Measurements from ENCODE around the gene TMEM131L.
"Not testable (repeated sequence)": the region's sequence is repeated elsewhere in the genome, so short reads cannot be mapped to it uniquely, and the experiment has no call there.

The TMEM131L gene

DNA sequence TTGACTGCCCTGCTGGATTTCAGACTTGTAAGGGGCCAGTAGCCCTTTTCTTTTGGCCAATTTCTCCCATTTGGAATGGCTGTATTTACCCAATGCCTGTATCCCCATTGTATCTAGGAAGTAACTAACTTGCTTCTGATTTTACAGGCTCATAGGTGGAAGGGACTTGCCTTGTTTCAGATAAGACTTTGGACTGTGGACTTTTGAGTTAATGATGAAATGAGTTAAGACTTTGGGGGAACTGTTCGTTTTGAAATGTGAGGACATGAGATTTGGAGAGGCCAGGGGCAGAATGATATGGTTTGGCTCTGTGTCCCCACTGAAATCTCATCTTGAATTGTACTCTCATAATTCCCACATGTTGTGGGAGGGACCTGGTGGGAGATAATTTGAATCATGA lies 200.3 kb downstream of the TMEM131L start:
- not testable (repeated sequence) for DNase-seq

DNA sequence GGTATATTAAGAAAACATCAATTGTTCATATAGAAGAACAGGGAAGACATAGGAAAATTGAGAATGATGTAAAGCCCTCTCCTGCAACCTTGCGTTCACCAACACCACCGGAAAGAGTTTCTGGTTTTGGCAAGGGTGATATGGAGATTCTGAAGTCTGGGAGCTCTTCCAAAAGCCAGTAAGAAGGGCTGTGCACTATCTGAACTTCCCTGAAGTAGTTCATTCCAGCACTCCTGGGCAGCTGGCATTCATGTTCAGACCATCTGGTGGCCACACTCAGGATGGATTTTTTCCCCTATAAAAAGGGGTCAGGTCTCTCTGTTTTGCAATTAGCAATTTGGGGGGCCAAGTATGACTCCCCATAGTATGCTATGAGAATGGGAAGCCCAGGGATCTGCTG lies 202.5 kb downstream of the TMEM131L start:
- no peak for DNase-seq

DNA sequence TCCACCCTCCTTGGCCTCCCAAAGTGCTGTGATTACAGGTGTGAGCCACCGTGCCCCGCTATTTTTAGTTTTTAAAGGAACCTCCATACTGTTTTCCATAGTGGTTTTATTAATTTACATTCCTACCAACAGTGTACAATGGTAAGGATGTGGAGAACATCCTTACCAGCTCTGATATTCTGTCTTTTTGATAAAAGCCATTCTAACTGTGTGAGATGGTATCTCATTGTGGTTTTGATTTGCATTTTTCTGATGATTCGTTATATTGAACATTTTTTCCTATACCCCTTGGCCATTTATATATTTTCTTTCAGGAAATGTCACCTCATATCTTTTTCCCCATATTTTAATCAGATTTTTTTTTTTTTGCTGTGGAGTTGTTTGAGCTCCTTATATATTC lies 203.7 kb downstream of the TMEM131L start:
- no peak for DNase-seq

DNA sequence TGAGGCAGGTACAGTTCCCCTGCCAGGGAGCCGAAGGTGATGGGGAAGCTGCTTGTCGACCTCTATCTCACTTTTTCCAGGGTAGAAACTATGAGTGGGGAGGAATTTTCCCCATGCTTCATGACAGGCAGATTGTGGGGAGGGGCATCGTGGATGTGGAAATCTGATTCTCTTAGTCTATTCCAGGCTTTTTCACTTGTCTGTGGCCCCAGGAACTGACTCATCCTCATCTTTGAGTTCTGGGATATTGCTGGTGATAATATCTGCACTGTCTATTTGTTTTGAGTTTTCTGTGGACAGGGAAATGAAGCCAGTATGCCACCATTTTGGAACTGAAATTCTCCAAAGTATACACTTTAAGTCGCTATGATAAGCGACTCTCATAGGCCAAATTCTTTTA lies 210.3 kb downstream of the TMEM131L start:
- DNase-seq = peak; percentile 66 to 76 (median 73)

DNA sequence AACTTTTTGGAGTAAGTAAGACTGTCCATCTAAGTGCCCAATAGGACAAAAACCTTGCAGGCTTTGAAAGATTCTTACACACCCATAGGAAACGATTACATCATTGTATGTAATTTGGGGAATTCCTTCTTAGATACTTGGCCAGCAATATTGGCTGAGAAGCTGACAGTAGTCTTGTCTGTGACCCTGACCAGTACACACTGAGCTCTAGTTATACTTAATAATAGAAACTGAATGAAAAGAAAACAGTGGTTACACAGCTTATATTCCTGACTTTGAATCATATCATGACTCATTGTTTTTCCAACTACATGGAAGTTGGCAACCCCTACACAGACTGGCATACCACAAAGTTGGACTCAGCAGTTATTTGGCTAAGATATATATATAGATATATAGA lies 210.8 kb downstream of the TMEM131L start:
- peak; percentile 84 to 98 (median 95) for DNase-seq

DNA sequence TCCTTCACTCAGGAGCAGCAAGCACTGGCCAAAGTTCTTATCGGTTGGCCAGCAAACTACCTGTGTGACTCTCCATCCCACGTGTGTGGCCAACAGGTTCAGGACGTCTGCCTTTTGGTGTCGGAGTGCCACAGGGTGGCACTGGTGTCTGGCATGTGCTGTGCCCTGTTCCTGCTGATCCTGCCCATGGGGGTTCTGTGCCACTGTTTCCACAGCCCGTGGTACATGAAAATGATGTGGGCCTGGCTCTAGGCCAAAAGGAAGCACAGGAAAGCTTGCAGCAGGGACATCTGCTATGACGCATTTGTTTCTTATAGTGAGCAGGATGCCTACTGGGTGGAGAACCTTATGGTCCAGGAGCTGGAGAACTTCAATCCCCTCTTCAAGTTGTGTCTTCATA lies 213.3 kb downstream of the TMEM131L start:
- DNase-seq = peak; percentile 45 to 62 (median 55)

DNA sequence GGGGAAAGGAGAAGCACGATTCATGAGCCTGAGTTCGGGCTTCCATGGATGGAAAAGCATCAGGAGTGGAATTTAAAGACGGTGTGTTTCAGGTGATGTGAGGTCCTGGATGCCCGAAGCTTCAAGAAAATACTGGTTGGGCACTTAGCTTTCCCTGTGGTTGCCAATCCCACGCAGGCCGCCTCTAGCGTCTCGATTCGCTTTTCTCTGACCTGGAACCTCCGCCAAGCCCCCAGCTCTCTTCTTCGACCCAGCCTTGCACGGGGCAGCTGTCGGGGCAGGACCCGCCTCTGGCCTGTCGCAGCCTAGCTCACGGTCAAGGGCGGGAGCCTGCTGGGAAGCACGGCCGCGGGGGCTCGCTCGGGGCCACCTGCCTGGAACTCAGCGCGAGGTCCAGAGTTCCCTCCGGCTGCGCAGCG lies 217.6 kb downstream of the TMEM131L start:
- DNase-seq = no peak

DNA sequence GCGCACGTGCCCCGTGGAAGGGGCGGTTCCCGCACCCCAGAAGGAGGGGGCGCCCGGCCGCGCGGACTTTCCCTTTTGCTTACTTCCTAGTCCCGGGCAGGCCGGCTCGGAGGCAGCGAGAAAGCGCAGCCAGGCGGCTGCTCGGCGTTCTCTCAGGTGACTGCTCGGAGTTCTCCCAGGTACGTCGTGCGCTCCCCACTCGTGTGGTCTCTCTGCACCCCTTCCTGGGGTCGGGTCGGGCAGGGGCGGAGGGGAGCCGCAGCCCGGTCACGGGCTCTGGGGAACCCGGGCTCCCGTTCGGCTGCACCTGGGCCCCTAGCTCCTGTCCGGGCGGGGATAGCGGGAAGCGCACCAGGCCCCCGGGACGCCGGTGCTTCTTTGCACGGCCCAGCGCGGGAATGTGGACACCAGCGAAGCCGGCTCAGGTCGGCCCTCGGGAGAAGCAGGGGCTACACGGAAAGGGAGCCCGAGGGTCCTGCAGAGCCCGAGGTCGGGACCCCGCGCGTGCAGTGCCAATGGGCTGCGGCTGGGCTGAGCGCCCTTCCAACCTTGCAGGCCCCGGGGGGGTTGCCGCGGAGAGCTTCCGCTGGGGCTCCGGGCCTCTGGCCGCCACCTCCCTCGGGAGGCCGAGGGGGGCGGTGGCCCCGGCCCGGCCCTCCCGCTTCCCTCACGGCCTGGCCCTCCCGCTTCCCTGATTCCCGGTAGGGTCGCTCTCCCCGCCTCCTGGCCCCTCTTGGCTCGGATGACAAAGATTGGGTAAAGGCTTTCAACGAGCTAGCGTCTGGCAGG lies 218.2 kb downstream of the TMEM131L start, which contains the start of gene TLR2:
Gene TLR2, plus strand, starts transcription at position 99 of the 789 bp plus-strand sequence. CDS start 18,628 bp downstream, outside the sequence.
- DNase-seq = peak; percentile 86 to 95 (median 91)

DNA sequence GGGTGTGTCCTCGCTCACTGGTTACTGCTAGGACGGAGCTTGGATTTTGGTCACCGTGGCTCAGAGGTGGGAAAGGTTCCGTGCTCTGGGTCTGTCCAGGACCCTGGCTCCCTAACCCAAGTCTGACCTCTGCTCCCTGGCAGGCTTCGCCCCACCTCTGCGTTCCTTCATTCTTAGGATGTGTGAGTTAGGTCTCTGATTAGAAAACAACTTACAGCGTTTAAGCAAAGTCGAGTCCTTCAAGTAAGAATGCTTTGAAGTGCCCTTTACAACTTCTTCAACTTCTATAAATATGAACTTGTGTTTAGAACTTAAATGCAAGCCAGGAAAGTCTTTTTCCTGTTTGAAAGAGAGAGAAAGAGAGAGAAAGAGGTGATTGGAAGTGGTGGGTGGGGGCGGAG lies 218.8 kb downstream of the TMEM131L start:
- peak in 1 of 3 donors; percentile 14 for DNase-seq

All from suppressor macrophage treated with lipopolysaccharide for 1 hour (primary cell).